ENCODE measurements around the gene APOBEC3A.
"Not testable (repeated sequence)": the region's sequence is repeated elsewhere in the genome, so short reads cannot be mapped to it uniquely, and the experiment has no call there.

The APOBEC3A gene

GRCh38 chr22:38935616-38936015 lies 21.8 kb upstream of the APOBEC3A start:
- H3K27me3 ChIP-seq (ENCODE audit: insufficient read depth, low read length) = peaks cover 10% of the 10 kb centered on the region
- H3K4me3 ChIP-seq (ENCODE audit: low read length) = no peak overlapping the region
- H3K4me1 ChIP-seq (ENCODE audit: insufficient read depth, low read length) = no peaks in the 10 kb centered on the region
- H3K9me3 ChIP-seq (ENCODE audit: low read length) = no peaks in the 10 kb centered on the region
- H2AFZ ChIP-seq (ENCODE audit: low read depth, low read length) = no peak overlapping the region
- H3K36me3 ChIP-seq (ENCODE audit: insufficient read depth, low read length) = no peaks in the 10 kb centered on the region

GRCh38 chr22:38936562-38936961 lies 20.8 kb upstream of the APOBEC3A start:
- no peak overlapping the region for H3K4me3 ChIP-seq (ENCODE audit: low read length)
- peaks cover 7% of the 10 kb centered on the region for H3K27me3 ChIP-seq (ENCODE audit: insufficient read depth, low read length)
- H3K4me1 ChIP-seq (ENCODE audit: insufficient read depth, low read length) = no peaks in the 10 kb centered on the region
- no peak overlapping the region for H2AFZ ChIP-seq (ENCODE audit: low read depth, low read length)
- no peaks in the 10 kb centered on the region for H3K9me3 ChIP-seq (ENCODE audit: low read length)
- no peaks in the 10 kb centered on the region for H3K36me3 ChIP-seq (ENCODE audit: insufficient read depth, low read length)

GRCh38 chr22:38937036-38937435 lies 20.4 kb upstream of the APOBEC3A start:
- Histone ChIP-seq H3K36me3 (ENCODE audit: insufficient read depth, low read length) (no peaks in the 10 kb centered on the region), H3K4me3 (ENCODE audit: low read length) (no peak overlapping the region), H3K4me1 (ENCODE audit: insufficient read depth, low read length) (no peaks in the 10 kb centered on the region), H2AFZ (ENCODE audit: low read depth, low read length) (no peak overlapping the region), H3K27me3 (ENCODE audit: insufficient read depth, low read length) (peaks cover 7% of the 10 kb centered on the region), H3K9me3 (ENCODE audit: low read length) (no peaks in the 10 kb centered on the region)

- peaks cover 7% of the 10 kb centered on the region for H3K27me3 ChIP-seq (ENCODE audit: insufficient read depth, low read length)
- H3K9me3 ChIP-seq (ENCODE audit: low read length) = no peaks in the 10 kb centered on the region
- H3K4me3 ChIP-seq (ENCODE audit: low read length) = no peak overlapping the region
- no peak overlapping the region for H2AFZ ChIP-seq (ENCODE audit: low read depth, low read length)
- H3K36me3 ChIP-seq (ENCODE audit: insufficient read depth, low read length) = no peaks in the 10 kb centered on the region
- H3K4me1 ChIP-seq (ENCODE audit: insufficient read depth, low read length) = no peaks in the 10 kb centered on the region
Observed at GRCh38 chr22:38937541-38937940, 19.9 kb upstream of the APOBEC3A start.

GRCh38 chr22:38938221-38938620 lies 19.2 kb upstream of the APOBEC3A start:
- H3K27me3 ChIP-seq (ENCODE audit: insufficient read depth, low read length) = peaks cover 7% of the 10 kb centered on the region

DNA sequence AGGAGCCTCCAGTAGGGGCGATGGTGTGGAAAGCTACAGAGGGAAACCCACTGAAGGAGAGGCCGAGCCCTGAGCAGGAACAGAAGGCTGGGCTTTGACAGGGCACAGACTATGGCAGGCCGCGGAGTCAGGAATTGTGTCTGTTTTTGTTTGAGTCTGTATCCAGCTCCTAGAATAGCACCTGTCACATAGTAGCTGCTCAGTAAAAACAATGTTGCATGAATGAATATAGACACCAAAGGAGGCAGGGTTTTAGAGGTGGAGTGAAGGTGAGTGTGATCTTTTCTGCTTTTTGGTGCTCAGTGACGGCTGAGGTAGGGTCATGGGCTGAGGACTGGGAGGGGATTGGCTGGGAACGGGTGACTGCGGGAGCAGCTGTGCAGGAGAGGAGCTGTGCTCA lies 18.5 kb upstream of the APOBEC3A start:
- Histone ChIP-seq H3K36me3 (ENCODE audit: insufficient read depth, low read length) (no peaks in the 10 kb centered on the region), H3K4me1 (ENCODE audit: insufficient read depth, low read length) (no peaks in the 10 kb centered on the region), H3K9me3 (ENCODE audit: low read length) (no peaks in the 10 kb centered on the region), H2AFZ (ENCODE audit: low read depth, low read length) (no peak overlapping the region), H3K27me3 (ENCODE audit: insufficient read depth, low read length) (peaks cover 9% of the 10 kb centered on the region), H3K4me3 (ENCODE audit: low read length) (no peak overlapping the region)

More at GRCh38 chr22:38938221-38938620, 19.2 kb upstream of the APOBEC3A start:
- Histone ChIP-seq H3K36me3 (ENCODE audit: insufficient read depth, low read length) (no peaks in the 10 kb centered on the region), H3K9me3 (ENCODE audit: low read length) (no peaks in the 10 kb centered on the region), H3K4me1 (ENCODE audit: insufficient read depth, low read length) (no peaks in the 10 kb centered on the region), H3K4me3 (ENCODE audit: low read length) (no peak overlapping the region), H2AFZ (ENCODE audit: low read depth, low read length) (no peak overlapping the region)

DNA sequence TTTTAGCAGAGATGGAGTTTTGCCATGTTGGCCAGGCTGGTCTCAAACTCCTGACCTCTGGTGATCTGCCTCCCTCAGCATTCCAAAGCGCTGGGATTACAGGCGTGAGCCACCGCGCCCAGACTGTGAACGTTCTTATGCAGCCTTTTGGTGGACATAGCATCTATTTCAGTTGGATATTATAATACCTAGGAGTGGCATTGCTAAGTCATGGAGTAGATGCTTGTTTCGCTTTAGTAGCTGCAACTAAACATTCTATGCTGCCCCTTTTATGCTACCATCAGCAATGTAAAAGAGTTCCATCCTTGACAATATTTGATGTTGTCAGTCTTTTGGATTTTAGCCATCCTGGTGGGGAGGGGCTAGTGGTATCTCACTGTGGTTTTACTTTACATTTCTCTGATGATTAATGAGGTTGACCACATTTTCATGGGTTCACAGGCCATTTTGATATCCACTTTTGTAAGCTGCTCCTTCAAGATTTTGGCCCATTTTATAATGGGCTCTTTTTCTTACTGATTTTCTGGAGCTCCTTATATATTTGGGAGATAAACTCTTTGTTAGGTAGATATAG lies 16.5 kb upstream of the APOBEC3A start:
- Histone ChIP-seq H3K27me3 (ENCODE audit: insufficient read depth, low read length) (peaks cover 9% of the 10 kb centered on the region), H3K36me3 (ENCODE audit: insufficient read depth, low read length) (no peaks in the 10 kb centered on the region), H3K4me3 (ENCODE audit: low read length) (no peak overlapping the region), H2AFZ (ENCODE audit: low read depth, low read length) (no peak overlapping the region), H3K9me3 (ENCODE audit: low read length) (no peaks in the 10 kb centered on the region), H3K4me1 (ENCODE audit: insufficient read depth, low read length) (no peaks in the 10 kb centered on the region)

GRCh38 chr22:38941488-38941987 lies 15.9 kb upstream of the APOBEC3A start:
- no peak overlapping the region for H2AFZ ChIP-seq (ENCODE audit: low read depth, low read length)
- H3K4me1 ChIP-seq (ENCODE audit: insufficient read depth, low read length) = no peaks in the 10 kb centered on the region
- H3K36me3 ChIP-seq (ENCODE audit: insufficient read depth, low read length) = no peaks in the 10 kb centered on the region
- H3K9me3 ChIP-seq (ENCODE audit: low read length) = no peaks in the 10 kb centered on the region
- no peak overlapping the region for H3K4me3 ChIP-seq (ENCODE audit: low read length)
- peaks cover 6% of the 10 kb centered on the region for H3K27me3 ChIP-seq (ENCODE audit: insufficient read depth, low read length)

DNA sequence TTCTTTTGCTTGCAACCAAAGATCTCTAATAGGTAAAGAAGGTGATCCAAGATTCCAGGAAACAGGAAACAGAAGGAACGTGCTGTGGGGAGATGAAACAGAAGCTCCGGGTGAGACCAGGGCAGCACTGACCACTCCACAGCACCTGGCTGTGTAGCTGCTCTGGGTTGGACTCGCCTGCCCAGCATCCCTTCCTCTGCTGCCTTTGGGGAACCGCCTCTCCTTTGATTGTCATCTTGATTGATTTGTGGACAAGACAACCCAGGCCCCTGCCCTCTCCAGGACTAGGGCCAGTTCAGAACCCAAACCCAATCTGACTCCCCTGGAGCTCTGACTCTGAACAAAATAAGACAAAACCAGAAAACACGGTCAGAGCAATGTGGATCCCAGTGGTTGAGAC lies 14.7 kb upstream of the APOBEC3A start:
- Histone ChIP-seq H3K9me3 (ENCODE audit: low read length) (no peaks in the 10 kb centered on the region), H3K36me3 (ENCODE audit: insufficient read depth, low read length) (no peaks in the 10 kb centered on the region), H3K4me3 (ENCODE audit: low read length) (no peak overlapping the region), H3K27me3 (ENCODE audit: insufficient read depth, low read length) (peaks cover 13% of the 10 kb centered on the region), H2AFZ (ENCODE audit: low read depth, low read length) (no peak overlapping the region), H3K4me1 (ENCODE audit: insufficient read depth, low read length) (no peaks in the 10 kb centered on the region)

GRCh38 chr22:38943201-38943600 lies 14.2 kb upstream of the APOBEC3A start:
- H3K4me1 ChIP-seq (ENCODE audit: insufficient read depth, low read length) = no peaks in the 10 kb centered on the region
- no peaks in the 10 kb centered on the region for H3K36me3 ChIP-seq (ENCODE audit: insufficient read depth, low read length)
- no peaks in the 10 kb centered on the region for H3K9me3 ChIP-seq (ENCODE audit: low read length)
- peaks cover 18% of the 10 kb centered on the region for H3K27me3 ChIP-seq (ENCODE audit: insufficient read depth, low read length)
- H3K4me3 ChIP-seq (ENCODE audit: low read length) = no peak overlapping the region
- H2AFZ ChIP-seq (ENCODE audit: low read depth, low read length) = no peak overlapping the region

DNA sequence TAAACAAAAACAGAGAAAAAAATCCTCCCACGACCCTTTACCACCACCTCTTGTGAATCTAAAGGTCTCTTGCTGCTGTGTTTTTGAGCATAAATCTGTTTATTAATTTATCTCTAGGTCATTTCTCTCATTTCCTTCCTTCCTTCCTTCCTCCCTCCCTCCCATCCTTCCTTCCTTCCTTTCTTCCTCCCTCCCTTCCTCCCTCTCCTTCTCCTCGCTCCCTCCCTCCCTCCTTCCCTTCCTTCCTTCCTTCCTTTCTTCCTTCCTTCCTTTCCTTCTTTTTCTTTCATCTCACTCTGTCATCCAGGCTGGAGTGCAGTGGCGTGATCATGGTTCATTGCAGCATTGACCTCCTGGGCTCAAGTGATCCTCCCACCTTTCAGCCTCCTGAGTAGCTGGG lies 13.5 kb upstream of the APOBEC3A start:
- Histone ChIP-seq H3K36me3 (ENCODE audit: insufficient read depth, low read length) (no peaks in the 10 kb centered on the region), H2AFZ (ENCODE audit: low read depth, low read length) (no peak overlapping the region), H3K4me1 (ENCODE audit: insufficient read depth, low read length) (no peaks in the 10 kb centered on the region), H3K27me3 (ENCODE audit: insufficient read depth, low read length) (peaks cover 21% of the 10 kb centered on the region), H3K4me3 (ENCODE audit: low read length) (no peak overlapping the region), H3K9me3 (ENCODE audit: low read length) (no peaks in the 10 kb centered on the region)

DNA sequence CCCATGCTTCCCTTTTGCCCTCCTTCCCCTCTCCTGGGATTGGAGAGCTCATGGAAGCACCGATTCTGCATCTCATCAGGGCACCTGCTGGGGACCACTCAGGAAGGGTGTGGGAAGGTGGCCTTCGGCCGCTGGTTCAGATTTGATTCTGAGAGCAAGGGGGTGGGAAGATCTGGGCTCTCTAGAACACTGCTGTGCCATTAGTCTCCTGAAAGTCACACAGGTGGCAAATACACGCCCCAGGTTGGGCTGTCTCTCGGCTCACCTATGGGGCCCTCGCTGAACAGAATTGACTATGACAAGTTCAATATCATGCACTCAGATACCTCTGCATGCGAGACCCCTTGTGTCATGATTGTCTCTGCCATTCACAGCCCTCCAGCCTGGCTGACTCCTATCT lies 12.8 kb upstream of the APOBEC3A start:
- Histone ChIP-seq H3K9me3 (ENCODE audit: low read length) (no peaks in the 10 kb centered on the region), H3K4me1 (ENCODE audit: insufficient read depth, low read length) (no peaks in the 10 kb centered on the region)

DNA sequence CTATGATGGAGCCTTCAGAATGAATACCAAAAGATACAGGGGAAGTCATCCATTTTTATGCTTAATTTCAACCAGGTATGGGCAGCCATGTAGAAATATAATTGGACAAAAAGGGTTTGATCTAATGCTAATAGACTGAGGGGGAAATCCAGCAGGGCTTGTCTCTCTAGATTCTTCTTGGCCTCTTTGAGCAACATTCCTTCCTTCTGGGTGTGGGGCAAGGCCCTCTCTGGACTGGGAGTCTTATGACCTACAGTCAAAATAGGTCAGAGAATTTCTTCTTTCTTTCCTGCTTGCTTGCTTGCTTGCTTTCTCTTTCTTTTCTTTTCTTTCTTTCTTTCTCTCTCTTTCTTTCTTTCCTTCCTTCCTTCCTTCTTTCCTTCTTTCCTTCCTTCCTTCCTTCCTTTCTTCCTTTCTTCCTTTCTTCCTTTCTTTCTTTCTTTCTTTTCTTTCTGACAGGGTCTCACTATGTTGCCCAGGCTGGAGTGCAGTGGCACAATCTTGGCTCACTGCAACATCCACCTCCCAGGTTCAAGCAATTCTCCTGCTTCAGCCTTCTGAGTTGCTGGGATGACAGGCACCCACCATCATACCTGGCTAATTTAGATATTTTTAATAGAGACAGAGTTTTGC lies 11.6 kb upstream of the APOBEC3A start:
- not testable (repeated sequence) for H3K4me1 ChIP-seq (ENCODE audit: insufficient read depth, low read length); H2AFZ ChIP-seq (ENCODE audit: low read depth, low read length); H3K36me3 ChIP-seq (ENCODE audit: insufficient read depth, low read length); H3K9me3 ChIP-seq (ENCODE audit: low read length); H3K4me3 ChIP-seq (ENCODE audit: low read length)
- H3K27me3 ChIP-seq (ENCODE audit: insufficient read depth, low read length) = peaks cover 31% of the 10 kb centered on the region

More for the DNA sequence above, 12.8 kb upstream of the APOBEC3A start:
- no peak overlapping the region for H3K4me3 ChIP-seq (ENCODE audit: low read length)
- H3K27me3 ChIP-seq (ENCODE audit: insufficient read depth, low read length) = peaks cover 22% of the 10 kb centered on the region
- H3K36me3 ChIP-seq (ENCODE audit: insufficient read depth, low read length) = no peaks in the 10 kb centered on the region
- H2AFZ ChIP-seq (ENCODE audit: low read depth, low read length) = no peak overlapping the region

DNA sequence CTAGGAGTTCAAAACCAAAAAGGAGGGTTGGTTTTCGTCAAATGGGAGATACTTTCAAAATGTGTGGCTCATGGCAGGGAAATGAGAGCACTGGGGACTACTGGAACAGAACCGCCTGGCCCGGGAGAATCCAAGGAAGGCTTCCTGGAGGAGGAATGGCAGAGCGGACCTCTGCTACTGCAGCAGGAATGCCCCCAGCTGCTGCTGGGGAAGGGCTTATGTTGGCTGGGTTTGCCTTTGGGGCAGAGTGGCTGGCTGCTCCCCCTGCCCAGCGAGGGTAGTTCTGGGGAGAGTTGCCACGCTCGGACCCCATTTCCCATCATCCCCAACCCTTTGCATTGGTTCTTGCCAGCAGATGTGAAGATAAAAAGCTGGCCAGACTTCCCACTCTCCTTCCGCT lies 10.6 kb upstream of the APOBEC3A start:
- H3K9me3 ChIP-seq (ENCODE audit: low read length) = no peaks in the 10 kb centered on the region
- no peak overlapping the region for H2AFZ ChIP-seq (ENCODE audit: low read depth, low read length)
- H3K36me3 ChIP-seq (ENCODE audit: insufficient read depth, low read length) = no peaks in the 10 kb centered on the region
- H3K27me3 ChIP-seq (ENCODE audit: insufficient read depth, low read length) = peaks cover 33% of the 10 kb centered on the region
- H3K4me3 ChIP-seq (ENCODE audit: low read length) = no peak overlapping the region
- no peaks in the 10 kb centered on the region for H3K4me1 ChIP-seq (ENCODE audit: insufficient read depth, low read length)

Data from neuron (in vitro differentiated cells).